D721Med (cell line): ENCODE data around the gene C6orf52.
"Not testable (repeated sequence)": the region's sequence is repeated elsewhere in the genome, so short reads cannot be mapped to it uniquely, and the experiment has no call there.

Experiments used
- DNase-seq: peaks from one replicate; pipeline ENCODE4 v3.0.0; 2011; ENCODE audit warnings: low spot score; ENCODE audit not compliant: insufficient read length
- FAIRE-seq: peaks from 2 replicates; lab custom pipeline; 2011; peaks lifted over from hg19 to GRCh38; lab: Jason Lieb, UNC
- TF ChIP-seq, protein P1 (sequence below): IDR thresholded peaks from 2 replicates; pipeline ENCODE4 v1.5.1; 2012; ENCODE audit warnings: mild to moderate bottlenecking, control low read depth; ENCODE audit not compliant: insufficient read depth; ENCODE audit errors: missing control alignments

C6orf52 gene

DNA sequence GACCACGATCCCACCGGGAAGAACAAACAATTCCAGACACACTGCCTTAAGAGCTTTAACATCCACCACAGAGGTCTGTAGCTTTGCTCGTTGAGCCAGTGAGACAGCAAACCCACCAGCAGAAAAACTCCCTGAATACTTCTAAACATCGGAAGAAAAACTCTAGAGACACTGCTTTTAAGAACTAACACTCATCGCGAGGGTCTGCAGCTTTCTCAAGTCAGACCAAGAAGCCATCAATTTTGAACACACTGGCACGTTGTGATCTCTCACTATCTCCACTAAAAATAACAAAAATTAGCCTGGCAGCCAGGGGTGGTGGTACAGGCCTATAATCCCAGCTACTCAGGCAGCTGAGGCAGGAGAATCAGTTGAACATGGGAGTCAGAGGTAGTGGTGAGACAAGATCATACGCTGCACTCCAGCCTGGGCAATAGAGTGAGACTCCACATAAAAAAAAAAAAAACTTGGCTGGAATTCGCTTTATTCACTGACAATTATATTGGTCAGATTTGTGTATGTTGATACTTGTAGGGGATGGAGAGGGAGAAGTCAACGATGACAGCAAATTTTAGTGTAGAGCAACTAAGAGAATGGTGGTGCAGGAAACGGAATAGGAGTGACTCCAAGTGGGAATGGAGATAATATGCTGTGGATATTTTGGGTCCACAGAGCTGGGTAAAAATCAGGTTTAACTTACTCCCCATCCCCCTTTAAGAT lies 27.6 kb upstream of the C6orf52 start:
- no peak for FAIRE-seq
- TF ChIP-seq, protein P1, sequence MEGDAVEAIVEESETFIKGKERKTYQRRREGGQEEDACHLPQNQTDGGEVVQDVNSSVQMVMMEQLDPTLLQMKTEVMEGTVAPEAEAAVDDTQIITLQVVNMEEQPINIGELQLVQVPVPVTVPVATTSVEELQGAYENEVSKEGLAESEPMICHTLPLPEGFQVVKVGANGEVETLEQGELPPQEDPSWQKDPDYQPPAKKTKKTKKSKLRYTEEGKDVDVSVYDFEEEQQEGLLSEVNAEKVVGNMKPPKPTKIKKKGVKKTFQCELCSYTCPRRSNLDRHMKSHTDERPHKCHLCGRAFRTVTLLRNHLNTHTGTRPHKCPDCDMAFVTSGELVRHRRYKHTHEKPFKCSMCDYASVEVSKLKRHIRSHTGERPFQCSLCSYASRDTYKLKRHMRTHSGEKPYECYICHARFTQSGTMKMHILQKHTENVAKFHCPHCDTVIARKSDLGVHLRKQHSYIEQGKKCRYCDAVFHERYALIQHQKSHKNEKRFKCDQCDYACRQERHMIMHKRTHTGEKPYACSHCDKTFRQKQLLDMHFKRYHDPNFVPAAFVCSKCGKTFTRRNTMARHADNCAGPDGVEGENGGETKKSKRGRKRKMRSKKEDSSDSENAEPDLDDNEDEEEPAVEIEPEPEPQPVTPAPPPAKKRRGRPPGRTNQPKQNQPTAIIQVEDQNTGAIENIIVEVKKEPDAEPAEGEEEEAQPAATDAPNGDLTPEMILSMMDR, result no peak
- DNase-seq, result no peak

DNA sequence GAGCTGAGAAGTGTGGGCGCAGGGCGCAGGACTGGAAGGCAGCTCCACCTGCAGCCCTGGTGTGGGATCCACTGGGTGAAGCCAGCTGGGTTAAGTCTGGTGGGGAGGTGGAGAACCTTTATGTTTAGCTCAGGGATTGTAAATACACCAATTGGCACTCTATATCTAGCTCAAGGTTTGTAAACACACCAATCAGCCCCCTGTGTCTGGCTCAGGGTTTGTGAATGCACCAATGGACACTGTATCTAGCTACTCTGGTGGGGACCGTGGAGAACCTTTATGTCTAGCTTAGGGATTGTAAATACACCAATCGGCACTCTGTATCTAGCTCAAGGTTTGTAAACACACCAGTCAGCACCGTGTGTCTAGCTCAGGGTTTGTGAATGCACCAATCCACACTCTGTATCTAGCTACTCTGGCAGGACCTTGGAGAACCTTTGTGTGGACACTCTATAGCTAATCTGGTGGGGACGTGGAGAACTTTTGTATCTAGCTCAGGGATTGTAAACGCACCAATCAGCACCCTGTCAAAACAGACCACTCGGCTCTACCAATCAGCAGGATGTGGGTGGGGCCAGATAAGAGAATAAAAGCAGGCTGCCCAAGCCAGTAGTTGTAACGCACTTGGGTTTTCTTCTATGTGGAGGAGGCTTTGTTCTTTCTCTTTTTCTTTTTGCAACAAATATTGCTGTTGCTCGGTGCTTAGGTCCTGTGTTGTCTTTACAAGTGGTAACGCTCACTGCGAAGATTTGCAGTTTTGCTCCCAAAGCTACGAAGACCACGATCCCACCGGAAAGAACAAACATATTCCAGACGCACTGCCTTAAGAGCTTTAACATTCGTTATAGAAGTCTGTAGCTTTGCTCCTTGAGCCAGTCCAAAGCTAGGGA lies 26.8 kb upstream of the C6orf52 start:
- FAIRE-seq, result not testable (repeated sequence)

DNA sequence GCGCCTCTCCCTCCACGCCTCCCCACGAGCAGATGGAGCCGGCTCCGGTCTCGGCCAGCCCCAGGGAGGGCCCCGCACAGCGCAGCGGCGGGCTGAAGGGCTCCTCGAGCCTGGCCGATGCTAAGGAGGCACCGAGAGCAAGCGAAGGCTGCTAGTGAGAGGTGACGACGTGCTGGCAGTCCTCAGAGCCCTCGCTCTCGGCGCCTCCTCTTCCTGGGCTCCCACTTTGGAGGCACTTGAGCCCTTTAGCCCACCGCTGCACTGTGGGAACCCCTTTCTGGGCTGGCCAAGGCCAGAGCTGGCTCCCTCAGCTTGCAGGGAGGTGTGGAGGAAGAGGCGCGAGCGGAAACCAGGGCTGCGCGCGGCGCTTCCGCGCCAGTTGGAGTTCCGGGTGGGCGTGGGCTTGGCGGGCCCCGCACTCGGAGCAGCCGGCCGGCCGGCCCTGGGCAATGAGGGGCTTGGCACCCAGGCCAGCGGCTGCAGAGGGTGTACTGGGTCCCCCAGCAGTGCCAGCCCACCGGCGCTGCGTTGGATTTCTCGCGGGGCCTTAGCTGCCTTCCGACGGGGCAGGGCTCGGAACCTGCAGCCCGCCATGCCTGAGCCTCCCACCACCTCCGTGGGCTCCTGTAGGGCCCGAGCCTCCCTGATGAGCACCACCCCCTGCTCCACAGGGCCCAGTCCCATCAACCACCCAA lies 26.0 kb upstream of the C6orf52 start:
- DNase-seq (no peak), FAIRE-seq (no peak)
- TF ChIP-seq, protein P1, result no peak

More for the DNA sequence above, 26.8 kb upstream of the C6orf52 start:
- not testable (repeated sequence) for DNase-seq

DNA sequence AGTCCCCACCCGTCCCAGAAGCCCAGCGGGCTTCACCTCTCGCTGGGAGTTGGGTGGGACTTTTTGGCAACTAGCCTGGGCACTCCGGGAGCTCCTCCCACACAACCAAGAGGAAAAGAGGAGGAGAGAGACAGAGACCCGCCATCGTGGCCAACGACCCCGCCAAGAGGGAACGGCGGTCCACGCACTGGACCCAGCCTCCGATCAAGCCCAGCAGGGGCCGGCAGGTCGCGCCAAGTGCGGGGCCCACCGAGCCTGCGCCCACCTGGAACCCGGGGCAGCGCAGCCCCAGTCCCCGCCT lies 25.5 kb upstream of the C6orf52 start:
- FAIRE-seq (no peak), DNase-seq (no peak)
- TF ChIP-seq, protein P1, result no peak

DNA sequence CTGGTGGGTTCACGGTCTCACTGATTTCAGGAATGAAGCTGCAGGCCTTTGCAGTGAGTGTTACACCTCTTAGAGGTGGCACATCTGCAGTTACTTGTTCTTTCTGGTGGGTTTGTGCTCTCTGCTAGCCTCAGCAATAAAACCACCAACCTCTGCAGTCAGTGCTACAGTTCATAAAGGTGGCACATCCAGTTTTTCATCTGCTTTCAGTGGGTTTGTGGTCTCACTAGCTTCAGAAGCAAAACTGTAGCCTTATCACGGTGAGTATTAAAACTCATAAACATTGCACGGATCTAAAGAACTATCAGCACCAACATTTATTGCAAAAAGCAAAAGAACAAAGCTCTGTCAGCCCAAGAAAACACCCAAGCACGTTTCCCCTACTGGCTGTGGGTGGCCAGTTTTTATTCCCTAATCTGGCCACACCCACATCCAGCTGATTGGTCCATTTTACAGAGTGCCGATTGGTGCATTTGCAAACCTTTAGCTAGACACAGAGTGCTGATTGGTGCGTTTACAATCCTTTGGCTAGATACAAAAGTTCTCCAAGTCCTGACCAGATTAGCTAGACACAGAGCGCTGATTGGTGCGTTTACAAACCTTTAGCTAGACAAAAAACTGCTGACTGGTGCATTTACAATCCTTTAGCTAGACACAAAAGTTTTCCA lies 25.0 kb upstream of the C6orf52 start:
- FAIRE-seq (no peak), DNase-seq (no peak)
- TF ChIP-seq, protein P1, result no peak

DNA sequence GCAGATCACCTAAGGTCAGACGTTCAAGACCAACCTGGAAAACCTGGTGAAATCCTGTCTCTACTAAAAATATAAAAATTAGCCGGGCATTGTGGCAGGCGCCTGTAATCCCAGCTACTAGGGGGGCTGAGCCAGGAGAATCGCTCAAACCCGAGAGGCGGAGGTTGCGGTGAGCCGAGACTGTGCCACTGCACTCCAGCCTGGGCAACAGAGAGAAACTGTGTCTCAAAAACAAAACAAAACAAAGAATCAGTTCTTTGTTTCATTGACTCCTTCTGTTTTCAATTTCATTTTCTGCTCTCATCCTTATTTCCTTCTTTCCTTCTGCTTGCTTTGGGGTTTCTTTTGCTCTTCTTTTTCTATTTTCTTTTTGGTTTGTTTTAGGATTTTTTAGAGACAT lies 19.5 kb upstream of the C6orf52 start:
- TF ChIP-seq, protein P1, result no peak
- DNase-seq, result no peak
- no peak for FAIRE-seq

DNA sequence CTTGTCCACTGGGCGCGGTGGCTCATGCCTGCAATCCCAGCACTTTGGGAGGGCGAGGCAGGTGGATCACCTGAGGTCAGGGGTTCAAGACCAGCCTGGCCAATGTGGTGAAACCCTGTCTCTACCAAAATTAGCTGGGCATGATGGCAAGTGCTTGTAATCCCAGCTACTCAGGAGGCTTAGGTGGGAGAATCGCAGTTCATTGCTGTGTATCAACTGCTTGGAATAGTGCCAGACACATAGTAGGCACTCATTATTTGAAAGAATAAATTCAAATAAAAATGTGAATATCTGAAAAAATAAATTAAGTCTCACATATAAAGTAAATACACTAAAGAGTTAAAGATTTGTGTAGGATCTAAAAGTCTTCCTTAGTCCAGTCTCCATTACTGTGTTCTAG lies 2.2 kb upstream of the C6orf52 start:
- TF ChIP-seq, protein P1, result no peak
- DNase-seq, result no peak
- FAIRE-seq, result no peak
